Fibroblast of skin of scalp (primary cell): ENCODE results near the gene LMBR1. TPM values are rescaled to one million over a fixed set of nuclear protein-coding genes. Genes with fewer than 3 reads are reported as not detected.
"Not testable (repeated sequence)": the region's sequence is repeated elsewhere in the genome, so short reads cannot be mapped to it uniquely, and the experiment has no call there.

Experiments
- DNase-seq: peaks from one replicate; pipeline ENCODE4 v3.0.0-alpha.2; 2013
- polyA plus RNA-seq, 2 experiments: library from polyadenylated mRNA; unstranded; fragments of 120-200 nt; gene quantifications; one replicate each; pipeline ENCODE4 v1.2.1, GENCODE V29; 2013; ENCODE audit not compliant: insufficient read length in 2 of 2

LMBR1 gene, protein sequence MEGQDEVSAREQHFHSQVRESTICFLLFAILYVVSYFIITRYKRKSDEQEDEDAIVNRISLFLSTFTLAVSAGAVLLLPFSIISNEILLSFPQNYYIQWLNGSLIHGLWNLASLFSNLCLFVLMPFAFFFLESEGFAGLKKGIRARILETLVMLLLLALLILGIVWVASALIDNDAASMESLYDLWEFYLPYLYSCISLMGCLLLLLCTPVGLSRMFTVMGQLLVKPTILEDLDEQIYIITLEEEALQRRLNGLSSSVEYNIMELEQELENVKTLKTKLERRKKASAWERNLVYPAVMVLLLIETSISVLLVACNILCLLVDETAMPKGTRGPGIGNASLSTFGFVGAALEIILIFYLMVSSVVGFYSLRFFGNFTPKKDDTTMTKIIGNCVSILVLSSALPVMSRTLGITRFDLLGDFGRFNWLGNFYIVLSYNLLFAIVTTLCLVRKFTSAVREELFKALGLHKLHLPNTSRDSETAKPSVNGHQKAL
- polyA plus RNA-seq (2013, experiment 1 of 2; ENCODE audit: insufficient read length): 20.5 TPM
- polyA plus RNA-seq (2013, experiment 2 of 2; ENCODE audit: insufficient read length): 24.3 TPM

DNA sequence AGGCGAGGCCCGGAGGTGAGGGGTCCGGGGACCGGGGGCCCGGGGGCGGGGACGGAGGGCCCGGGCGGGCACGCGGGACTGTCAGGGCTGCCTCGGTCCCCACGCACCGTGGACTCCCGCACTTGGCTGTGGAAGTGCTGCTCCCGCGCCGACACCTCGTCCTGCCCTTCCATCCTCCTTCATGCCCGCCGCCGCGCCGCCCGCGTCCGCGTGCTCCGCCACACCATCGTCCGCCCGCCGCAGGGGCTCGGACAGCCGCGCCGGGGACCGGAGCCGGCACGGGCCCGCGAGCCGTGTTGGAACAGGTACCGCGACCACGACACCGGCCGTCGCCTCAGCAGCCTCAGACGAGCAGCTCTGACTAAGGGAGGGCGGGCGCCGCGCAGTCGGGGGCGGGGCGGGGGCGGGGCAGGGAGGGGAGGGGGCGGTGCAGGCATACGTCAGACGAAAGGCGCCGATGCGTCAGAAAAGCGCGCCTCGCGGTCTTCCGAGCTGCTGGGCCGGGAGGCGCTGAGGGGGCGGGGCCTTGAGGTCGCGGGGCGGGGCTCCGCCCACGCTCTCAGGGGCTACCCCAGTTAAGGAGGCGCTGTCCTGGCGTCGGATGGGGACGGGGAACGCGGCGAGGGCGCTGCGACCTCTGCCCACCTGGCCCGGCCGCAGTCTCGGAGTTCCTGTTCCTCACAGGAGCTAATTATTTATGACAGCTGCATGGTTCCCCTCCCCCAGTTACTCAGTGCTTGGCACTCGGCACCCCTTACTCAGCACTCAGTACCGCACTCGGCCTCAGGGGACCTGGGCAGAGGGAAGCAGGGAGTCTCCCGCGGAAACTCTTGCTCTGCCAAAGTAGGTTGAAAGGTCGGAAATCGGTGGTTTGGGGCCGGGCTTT is at the start of gene LMBR1:
Gene LMBR1, minus strand, starts transcription at position 363 of the 886 bp plus-strand sequence. Its CDS starts 190 bp downstream, at position 173.
- DNase-seq: peak; percentile 94

DNA sequence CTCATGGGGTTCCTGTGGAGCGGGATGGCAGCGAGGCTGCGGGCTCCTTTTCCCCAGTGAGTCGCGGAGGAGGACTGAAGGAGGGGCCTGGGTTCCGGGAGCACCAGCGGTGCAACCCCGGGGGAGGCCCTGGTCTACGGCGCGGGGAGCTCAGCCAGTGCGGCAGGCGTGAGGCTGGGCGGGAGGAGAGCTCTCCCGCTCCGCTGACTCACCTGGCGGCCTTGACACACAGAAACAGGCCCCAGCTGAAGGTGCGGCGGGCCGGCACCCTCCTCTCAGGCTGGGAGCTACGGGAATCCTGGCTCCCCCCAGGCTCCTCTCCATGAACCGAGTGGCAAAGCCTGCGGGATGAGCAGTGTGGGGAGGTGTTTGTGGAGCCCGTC is 49.7 kb upstream of the LMBR1 start:
- no peak for DNase-seq

- DNase-seq: no peak
Measured at GRCh38 chr7:156941393-156942182, 48.6 kb upstream of the LMBR1 start.

- no peak for DNase-seq
Measured at GRCh38 chr7:156940421-156941122, 47.6 kb upstream of the LMBR1 start.

GRCh38 chr7:156936766-156937165 is 43.8 kb upstream of the LMBR1 start:
- DNase-seq: not testable (repeated sequence)

DNA sequence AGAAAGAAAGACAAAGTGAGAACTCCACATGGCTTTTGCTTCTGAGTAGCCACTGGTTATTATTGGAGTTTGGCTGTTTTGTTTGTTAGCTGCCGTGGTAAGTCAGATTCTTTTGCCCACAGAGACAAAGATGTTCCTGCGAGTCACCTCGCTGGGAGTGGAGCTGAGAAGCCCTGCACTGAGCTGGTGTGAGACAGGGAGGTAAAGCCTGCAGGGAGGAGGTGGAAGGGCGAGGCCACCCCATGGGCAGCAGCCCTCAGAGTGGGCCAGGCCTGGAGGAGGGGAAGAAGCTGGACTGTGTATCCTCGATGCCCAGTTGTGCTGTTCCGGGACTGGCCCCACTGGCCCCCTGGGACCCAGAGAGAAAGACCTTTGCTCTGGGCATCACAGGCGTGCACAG is 42.3 kb upstream of the LMBR1 start:
- DNase-seq: no peak

DNA sequence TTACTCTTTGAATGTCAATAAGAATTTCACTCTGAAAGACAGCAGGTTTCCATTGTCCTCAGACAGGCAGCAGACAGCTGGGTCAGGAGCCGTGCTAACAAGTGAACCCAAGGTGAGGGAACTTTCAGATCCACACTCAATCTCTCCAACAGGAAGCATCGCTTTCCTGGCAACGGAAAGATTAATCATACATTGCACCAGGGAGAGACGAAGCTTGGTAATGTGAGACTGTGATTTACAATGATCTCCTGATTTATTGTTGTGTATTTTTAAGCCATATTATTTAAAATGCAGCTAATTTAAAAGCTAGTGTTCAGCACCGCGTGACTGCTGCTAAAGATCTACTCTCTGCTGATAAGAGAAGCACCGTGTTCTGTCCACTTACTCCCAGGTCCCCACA is 39.0 kb upstream of the LMBR1 start:
- no peak for DNase-seq

DNA sequence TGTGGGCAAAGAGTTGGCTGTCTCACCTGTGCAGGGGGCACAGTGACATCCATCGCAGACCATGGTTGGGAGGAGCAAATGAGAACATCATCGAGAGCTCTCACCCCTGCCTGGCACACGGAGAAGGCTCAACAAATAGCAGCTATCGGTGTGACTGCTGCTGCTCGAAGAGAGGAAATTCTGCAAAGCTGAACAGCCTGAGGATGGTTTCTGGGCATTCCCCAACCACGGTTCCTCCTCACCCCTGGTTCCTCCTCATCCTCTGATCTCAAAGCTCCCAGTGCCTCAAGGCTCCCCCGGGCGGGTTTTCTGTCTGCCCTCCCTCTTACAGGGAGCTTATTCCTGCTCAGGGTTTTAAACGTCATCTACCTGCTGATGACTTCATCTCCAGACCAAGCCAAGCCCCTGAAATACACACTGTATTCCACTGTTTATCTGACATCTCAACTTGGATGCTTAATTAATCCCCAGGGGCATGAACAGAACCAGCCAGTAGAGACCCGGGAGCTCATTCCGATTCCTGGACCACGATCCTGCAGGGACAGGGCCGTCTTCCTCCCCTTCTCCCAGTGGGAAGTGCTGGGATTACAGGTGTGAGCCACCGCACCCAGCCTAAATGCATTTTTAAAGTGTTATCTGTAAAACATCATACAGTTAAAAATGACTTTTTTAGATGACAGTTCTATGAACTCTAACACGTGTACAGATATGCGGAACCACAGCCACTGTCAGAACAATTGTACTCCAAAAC is 37.0 kb upstream of the LMBR1 start:
- DNase-seq: no peak

DNA sequence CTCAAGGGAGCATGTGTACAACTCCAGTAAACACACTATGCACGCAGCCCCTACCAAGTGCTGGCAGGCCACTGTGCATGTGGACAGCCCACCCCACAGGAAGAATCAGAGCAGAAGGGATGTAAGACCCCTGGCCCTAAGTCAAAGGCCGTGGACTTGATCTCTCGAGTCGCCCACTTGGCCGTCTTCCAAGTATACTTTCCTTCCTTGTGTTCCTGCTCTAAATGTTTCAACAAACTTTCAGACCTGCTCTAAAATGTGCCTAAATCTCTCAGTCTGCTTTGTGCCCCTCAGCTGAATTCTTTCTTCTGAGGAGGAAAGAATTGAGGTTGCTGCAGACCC is 35.4 kb upstream of the LMBR1 start:
- DNase-seq: no peak

- no peak for DNase-seq
Measured at GRCh38 chr7:156927571-156928405, 34.8 kb upstream of the LMBR1 start.

DNA sequence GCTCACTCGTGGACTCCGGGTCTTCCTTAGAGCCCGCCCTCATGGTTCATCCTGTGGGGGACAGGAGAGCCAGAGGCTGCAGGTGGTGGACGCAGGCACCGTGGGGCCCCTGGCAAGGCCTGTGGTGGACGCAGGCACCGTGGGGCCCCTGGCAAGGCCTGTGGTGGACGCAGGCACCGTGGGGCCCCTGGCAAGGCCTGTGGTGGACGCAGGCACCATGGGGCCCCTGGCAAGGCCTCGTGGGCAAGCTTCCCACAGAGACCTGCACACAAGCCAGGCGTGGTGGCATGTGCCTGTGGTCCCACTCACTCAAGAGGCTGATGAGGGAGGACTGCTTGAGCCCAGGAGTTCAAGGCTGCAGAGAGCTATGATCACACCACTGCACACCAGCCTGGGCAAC is 32.8 kb upstream of the LMBR1 start:
- not testable (repeated sequence) for DNase-seq

DNA sequence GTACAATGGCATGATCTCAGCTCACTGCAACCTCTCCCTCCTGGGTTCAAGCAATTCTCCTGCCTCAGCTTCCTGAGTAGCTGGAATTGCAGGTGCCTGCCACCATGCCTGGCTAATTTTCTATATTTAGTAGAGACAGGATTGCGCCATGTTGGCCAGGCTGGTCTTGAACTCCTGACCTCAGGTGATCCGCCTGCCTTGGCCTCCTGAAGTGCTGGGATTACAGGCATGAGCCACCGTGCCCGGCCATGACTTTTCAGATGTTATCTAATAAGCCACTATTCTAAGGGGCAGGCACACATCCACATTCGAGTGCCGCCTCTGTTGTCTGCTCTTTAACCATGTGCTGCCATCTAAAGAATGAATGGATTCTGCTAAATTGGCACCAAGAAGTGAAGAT is 29.3 kb upstream of the LMBR1 start:
- DNase-seq: not testable (repeated sequence)

DNA sequence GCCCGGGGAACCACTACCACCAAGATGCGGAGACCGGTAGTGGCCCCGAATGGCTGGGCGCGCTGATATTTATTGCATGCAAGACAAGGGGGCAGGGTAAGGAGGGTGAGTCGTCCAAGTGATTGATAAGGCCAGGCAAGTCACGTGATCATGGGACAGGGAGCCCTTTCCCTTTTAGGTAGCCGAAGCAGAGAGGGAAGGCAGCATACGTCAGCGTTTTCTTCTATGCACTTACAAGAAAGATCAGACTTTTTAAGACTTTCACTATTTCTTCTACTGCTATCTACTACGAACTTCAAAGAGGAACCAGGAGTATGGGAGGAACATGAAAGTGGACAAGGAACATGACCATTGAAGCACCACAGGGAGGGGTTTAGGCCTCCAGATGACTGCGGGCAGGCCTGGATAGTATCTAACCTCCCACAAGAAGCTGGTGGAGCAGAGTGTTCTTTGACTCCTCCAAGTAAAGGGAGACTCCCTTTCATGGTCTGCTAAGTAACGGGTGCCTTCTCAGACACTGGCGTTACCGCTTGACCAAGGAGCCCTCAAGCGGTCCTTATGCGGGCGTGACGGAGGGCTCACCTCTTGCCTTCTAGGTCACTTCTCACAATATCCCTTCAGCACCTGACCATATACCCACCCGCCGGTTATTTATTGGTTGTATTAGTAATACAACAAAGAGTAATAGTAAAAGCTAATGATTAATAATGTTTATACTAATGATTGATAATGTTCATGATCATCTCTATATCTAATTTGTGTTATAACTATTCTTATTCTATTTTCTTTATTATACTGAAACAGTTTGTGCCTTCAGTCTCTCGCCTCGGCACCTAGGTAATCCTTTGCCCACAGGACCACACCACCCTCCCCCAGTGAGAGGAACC is 27.7 kb upstream of the LMBR1 start:
- DNase-seq: not testable (repeated sequence)

- DNase-seq: no peak
Measured at GRCh38 chr7:156920076-156920475, 27.1 kb upstream of the LMBR1 start.

DNA sequence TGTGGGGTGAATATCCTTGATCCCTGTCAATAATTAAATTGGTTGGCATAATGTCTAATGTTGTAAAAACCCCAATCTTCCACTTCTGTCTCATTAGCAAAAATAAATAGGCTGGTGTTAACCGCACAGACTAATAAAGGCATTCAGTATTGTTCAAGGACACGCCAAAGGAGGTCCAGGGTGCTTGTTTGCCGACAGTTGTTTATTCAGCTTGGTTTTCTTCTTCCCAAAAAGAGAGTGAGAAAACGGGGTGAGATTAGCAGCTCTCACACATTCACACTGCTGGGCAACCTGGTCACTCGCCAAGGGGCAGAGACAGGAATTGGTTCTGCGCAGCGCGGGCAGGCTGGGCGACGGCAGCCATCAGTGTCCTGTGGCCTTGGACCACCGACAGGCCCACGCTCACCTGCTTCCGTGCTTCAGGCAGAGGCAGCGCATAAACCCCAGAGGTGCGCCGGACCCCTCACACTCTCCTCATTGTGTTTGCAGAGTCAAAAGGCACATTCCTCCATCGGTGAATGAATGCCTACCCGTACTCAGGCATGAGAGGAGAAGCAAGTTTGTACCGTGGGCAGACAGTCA is 26.2 kb upstream of the LMBR1 start:
- DNase-seq: no peak

DNA sequence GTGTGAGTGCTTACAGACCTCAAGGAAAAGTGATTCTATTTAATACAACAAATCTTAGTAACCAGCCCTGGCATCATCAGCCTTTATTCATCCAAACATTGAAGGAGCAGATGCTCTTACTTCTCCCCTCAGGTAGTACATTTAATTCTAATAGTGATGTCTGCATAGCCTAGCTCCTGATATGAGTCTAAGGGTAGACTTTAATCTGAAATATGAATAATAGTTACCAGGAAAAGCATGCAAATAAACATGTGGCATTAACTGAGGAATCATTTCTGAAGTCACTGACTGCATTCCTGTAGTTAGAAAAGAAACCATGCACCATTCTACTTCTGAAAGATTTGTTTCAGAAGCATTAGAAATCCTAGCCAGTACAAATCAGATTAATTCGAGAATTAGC is 25.7 kb upstream of the LMBR1 start:
- no peak for DNase-seq

GRCh38 chr7:156909574-156910252 is 16.7 kb upstream of the LMBR1 start:
- DNase-seq: not testable (repeated sequence)

- DNase-seq: peak; percentile 15
Measured at GRCh38 chr7:156907656-156908055, 14.7 kb upstream of the LMBR1 start.
